ENCODE results near the gene BMPR2.
"Not testable (repeated sequence)": the region's sequence is repeated elsewhere in the genome, so short reads cannot be mapped to it uniquely, and the experiment has no call there.

The BMPR2 gene

DNA sequence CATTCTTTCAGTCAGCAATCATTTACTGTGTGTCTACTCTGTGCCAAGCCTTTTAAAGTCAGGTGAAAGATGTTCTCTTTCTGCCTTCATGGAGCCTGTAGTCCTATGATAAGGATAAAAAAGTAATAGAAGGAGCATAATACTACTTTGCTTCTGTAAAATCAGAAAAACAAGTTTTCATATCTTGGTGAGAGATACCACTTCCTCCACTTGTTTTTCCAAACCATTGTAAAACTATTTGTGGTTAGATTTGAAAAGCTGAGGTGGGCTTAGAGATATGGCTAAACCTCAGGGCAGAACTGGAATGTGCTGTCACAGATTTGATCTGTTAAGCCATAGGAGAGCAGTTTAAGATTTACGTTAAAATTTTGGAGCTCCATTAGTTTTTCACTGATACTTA is 153.9 kb downstream of the BMPR2 start:
- no peak for DNase-seq (ENCODE audit: low read depth)

DNA sequence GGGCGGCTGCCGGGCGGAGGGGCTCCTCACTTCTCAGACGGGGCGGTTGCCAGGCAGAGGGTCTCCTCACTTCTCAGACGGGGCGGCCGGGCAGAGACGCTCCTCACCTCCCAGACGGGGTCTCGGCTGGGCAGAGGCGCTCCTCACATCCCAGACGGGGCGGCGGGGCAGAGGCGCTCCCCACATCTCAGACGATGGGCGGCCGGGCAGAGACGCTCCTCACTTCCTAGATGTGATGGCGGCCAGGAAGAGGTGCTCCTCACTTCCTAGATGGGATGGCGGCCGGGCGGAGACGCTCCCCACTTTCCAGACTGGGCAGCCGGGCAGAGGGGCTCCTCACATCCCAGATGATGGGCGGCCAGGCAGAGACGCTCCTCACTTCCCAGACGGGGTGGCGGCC is 159.2 kb downstream of the BMPR2 start:
- DNase-seq (ENCODE audit: low read depth), result not testable (repeated sequence)

GRCh38 chr2:202541137-202541536 is 165.0 kb downstream of the BMPR2 start:
- no peak for DNase-seq (ENCODE audit: low read depth)

GRCh38 chr2:202542142-202542541 is 166.0 kb downstream of the BMPR2 start:
- no peak for DNase-seq (ENCODE audit: low read depth)

DNA sequence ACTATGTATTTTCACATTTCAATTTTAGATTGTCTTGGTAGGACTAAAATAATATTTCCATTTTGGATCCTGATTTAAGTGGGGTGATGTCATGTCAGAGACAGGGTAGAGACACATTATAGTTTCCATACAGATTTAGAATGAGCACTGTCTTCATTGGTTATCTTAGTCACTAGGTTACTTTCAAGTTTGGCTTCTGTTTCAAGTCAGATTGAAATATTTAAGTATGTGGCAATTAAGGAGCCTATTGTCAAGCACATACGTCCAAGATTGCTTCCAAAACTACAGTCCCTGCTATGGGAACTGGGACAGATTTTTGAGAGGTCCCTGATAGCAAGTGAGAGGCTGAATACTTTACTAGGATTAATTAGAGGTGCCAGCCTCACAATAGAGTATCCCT is 169.4 kb downstream of the BMPR2 start:
- no peak for DNase-seq (ENCODE audit: low read depth)

GRCh38 chr2:202545931-202546330 is 169.8 kb downstream of the BMPR2 start:
- DNase-seq (ENCODE audit: low read depth), result no peak

- DNase-seq (ENCODE audit: low read depth), result not testable (repeated sequence)
Measured at GRCh38 chr2:202546499-202547141, 170.5 kb downstream of the BMPR2 start.

GRCh38 chr2:202548240-202548639 is 172.1 kb downstream of the BMPR2 start:
- no peak for DNase-seq (ENCODE audit: low read depth)

DNA sequence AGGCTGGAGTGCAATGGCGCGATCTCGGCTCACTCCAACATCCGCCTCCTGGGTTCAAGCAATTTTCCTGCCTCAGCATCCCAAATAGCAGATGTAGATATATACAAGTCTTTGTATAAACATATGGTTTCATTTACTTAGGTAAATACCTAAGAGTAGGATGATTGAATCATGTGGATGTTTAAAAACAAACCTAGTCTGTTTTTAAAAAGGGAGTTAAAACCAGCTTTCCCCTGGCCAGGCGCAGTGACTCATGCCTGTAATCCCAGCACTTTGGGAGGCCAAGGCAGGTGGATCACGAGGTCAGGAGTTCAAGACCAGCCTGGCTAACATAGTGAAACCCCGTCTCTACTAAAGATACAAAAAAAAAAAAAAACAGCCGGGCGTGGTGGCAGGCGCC is 174.9 kb downstream of the BMPR2 start:
- DNase-seq (ENCODE audit: low read depth), result not testable (repeated sequence)

DNA sequence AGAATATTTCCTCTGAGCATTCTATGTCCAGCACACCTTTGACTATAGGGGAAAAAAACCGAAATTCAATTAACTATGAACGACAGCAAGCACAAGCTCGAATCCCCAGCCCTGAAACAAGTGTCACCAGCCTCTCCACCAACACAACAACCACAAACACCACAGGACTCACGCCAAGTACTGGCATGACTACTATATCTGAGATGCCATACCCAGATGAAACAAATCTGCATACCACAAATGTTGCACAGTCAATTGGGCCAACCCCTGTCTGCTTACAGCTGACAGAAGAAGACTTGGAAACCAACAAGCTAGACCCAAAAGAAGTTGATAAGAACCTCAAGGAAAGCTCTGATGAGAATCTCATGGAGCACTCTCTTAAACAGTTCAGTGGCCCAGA is 179.2 kb downstream of the BMPR2 start:
- no peak for DNase-seq (ENCODE audit: low read depth)

DNA sequence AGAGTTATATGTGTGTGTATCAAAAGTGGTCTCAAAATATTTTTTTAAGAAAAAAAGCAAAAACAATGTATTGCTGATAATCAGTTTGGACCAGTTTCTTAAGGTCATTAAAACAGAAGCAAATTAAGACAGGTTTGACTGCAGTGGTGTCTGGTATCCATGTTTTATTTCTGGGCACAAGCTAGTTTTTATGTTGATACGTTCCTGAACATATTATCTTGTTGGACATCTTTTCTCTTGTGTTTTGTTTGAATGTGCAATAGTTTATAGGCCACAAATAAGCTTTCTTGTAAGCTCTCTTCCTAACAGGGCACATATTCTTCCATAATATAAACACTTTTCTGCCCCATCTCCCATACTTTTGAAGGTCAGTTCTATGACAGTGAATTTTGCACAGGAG is 184.1 kb downstream of the BMPR2 start:
- no peak for DNase-seq (ENCODE audit: low read depth)

DNA sequence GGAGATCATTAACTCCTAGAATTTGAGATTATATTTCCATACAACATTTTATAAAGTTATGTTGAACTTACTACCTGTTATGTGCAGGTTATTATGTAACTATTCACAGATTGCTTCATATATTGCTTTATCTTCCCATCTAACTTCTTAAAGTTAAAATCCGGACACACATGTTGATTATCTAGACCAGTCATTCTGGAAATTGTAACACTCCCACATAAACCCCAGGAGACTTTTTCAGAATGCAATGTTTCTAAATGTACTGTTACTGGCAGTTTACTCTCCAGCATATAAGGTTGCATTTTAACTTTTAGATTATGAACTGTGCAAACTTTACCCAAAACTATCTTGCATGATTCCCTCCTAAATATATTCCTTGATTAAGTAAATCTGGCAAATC is 188.1 kb downstream of the BMPR2 start:
- DNase-seq (ENCODE audit: low read depth), result no peak

- DNase-seq (ENCODE audit: low read depth), result no peak
Measured at GRCh38 chr2:202566286-202566685, 190.2 kb downstream of the BMPR2 start.

DNA sequence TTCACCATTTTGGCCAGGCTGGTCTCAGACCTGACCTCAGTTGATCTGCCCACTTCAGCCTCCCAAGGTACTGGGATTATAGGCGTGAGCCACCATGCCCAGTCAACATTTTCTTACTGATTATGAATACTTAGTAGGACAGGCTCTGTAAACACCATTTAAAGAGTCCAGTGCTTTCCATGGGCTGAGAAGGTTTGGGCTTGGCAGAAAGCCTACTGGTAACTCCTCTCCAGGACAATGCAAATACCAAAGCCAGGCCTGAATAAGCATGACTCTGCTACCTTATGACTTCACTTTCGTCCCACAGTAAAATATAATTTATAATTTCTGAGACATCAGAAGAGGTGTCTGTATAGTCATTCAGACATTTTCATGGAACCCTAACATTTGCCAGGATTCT is 198.4 kb downstream of the BMPR2 start:
- no peak for DNase-seq (ENCODE audit: low read depth)

DNA sequence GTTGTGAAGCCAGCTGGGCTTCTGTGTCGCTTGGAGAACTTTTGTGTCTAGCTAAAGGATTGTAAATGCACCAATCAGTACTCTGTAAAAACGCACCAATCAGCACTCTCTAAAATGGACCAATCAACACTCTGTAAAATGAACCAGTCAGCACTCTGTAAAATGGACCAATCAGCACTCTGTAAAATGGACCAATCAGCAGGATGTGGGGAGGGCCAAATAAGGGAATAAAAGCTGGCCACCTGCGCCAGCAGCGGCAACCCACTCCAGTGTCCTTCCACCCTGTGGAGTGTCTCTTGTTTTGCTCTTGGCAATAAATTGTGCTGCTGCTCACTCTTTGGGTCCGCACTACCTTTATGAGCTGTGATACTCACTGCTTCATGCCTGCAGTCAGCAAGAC is 199.1 kb downstream of the BMPR2 start:
- DNase-seq (ENCODE audit: low read depth), result not testable (repeated sequence)

DNA sequence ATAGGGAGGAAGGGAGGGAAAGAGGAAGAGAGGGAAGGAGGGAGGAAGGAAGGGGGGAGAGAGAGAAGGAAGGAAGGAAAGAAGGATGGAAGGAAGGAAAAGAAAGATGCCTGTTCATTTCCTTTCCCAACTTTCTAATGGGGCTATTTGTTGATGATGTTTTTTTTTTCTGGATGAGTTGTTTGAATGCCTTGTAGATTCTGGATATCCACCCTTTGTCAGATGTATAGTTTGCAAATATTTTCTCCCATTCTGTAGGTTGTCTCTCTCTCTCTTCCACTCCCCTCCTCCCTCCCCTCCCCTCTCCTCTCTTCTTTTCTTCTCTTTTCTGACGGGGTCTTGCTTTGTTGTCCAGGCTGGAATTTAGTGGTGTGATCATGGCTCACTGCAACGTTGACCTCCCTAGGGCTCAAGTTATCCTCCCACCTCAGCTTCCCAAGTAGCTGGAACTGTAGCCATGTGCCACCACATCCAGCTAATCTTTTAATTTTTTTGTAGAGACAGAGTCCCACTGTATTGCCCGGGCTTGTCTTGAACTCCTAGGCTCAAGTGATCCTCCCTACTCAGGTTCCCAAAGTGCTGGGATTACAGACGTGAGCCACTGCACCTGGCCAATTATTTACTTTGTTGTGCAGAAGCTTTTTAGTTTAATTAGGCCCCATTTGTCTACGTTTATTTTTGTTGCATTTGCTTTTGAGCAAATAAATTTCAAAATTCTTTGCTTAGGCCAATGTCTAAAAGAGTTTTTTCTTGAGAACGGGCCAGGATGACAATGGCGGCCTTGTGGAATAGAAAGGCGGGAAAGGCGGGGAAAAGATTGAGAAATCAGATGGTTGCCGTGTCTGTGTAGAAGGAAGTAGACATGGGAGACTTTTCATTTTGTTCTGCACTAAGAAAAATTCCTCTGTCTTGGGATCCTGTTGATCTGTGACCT is 201.4 kb downstream of the BMPR2 start:
- no peak for DNase-seq (ENCODE audit: low read depth)

DNA sequence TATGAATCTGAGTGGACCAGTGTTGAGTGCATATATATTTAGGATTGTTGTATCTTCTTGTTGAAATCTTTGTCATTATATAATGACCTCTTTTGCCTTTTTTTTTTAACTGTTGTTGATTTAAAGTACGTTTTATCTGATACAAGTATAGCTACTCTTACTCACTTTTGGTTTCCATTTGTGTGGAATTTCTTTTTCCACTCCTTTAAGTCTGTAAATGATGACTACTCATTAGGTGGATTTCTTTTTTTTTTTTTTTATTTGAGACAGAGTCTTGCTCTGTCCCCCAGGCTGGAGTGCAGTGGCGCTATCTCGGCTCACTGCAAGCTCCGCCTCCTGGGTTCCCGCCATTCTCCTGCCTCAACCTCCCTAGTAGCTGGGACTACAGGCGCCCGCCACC is 206.7 kb downstream of the BMPR2 start:
- not testable (repeated sequence) for DNase-seq (ENCODE audit: low read depth)

DNA sequence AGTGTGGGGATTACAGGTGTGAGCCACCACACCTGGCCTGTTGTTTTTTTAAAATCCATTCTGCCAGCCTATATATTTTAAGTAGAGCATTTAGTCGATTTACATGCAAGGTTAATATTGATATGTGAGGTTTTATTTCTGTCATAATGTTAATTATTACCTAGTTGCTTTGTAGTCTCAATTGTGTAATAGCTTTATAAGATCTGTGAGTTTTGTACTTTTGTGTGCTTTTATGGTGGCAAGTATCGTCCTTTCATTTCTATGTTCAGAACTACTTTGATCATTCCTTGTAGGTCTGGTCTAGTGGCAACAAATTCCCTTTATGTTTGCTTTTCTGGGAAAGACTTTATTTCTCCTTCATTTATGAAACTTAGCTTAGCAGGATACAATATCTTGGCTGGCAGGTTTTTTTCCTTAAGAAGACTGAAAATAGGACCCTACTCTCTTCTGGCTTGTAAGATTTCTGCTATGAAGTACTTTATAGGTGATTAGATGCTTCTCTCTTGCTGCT is 207.6 kb downstream of the BMPR2 start:
- no peak for DNase-seq (ENCODE audit: low read depth)

DNA sequence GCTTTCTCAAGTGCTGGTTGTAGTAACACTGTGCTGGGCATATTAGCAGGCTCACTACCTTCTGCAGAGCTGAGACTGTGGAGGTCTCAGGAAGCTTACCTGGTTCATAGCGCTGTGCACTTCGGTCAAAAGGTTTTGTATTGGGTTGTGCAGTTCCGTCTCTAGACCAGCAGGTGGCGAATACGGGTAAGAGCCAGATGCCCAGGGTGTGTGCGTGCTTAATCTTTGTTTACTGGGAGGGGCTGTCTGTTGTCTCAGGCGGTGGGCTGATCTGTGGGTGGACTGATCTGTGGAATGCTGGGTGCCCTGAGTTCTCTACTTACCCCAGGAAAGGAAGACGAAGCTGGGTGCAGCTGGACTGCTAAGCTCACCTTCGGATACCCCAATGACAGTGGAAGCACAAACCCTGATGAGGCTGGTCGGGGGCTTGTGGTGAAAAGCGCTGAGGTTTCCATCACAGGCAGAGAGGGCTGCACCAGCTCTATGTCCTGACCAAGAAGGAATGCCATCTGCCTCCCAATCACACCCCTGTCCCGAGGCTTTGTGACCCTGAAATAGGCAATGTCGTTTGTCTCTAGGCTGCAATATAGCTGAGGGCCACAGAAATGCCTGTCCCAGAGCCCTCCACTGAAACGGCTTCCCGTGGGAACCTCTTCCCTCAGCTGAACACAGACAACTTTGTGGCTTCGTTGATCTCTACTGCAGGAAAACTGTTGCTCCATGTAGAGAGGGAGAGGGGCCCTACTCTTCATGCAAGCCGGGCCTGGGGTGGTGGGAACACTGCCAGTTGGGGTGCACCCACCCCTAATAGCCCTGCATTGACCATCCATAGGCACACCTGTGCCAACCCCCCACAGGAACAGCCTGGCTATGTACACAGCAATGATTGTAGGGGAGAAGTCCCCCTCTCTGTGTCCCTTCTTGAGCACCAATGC is 212.8 kb downstream of the BMPR2 start:
- DNase-seq (ENCODE audit: low read depth), result peak; percentile 40

- no peak for DNase-seq (ENCODE audit: low read depth)
Measured at GRCh38 chr2:202589582-202589949, 213.4 kb downstream of the BMPR2 start.

- DNase-seq (ENCODE audit: low read depth), result no peak
Measured at GRCh38 chr2:202592566-202592965, 216.4 kb downstream of the BMPR2 start.

- DNase-seq (ENCODE audit: low read depth), result no peak
Measured at GRCh38 chr2:202599105-202599504, 223.0 kb downstream of the BMPR2 start.

Measured in activated T-helper 1 cell treated with Interleukin-2 at 50 U/mL for 16 hours (primary cell).